ENCODE data around the gene DNER.
A peak's percentile ranks its signal among the peaks of the same experiment; 100 is the strongest.

Gene DNER

DNA sequence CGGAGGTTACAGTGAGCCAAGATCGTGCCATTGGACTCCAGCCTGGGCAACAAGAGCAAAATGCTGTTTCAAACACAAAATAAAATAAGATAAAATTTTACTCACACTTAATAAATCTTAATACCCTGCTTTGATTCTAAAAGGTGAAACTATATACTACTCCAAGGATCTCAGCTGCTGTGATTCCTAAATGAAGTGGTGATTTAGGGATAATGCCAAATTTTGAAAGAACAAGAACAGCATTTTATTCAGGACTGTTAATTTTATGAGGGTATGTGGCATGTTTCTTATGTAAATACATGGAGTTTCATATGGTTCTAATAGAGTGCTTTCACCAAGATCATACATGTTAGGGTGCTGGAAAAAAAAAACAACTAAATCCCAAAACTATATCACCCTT, 243.6 kb downstream of the DNER start:
- peaks cover 1% of the 10 kb centered on the region for H3K9me3 ChIP-seq (ENCODE audit: insufficient read depth, low read depth, low read length)
- H2BK12ac ChIP-seq (ENCODE audit: low read length) = no peak overlapping the region
- no peak overlapping the region for H3K14ac ChIP-seq (ENCODE audit: low read length)
- H4K91ac ChIP-seq (ENCODE audit: low read depth, low read length) = no peak overlapping the region
- no peak overlapping the region for H3K18ac ChIP-seq (ENCODE audit: low read length)
- H3K36me3 ChIP-seq (ENCODE audit: control insufficient read depth in 1 of 2, insufficient read depth in 2 of 2, low read length in 2 of 2) = no peaks in the 10 kb centered on the region
- no peak overlapping the region for H3K9ac ChIP-seq (ENCODE audit: low read length)
- H3K4me2 ChIP-seq (ENCODE audit: low read length) = no peak overlapping the region
- H3K27me3 ChIP-seq (ENCODE audit: insufficient read depth, low read length) = no peaks in the 10 kb centered on the region
- H2BK120ac ChIP-seq (ENCODE audit: insufficient read depth, low read length, poor library complexity) = no peak overlapping the region
- no peak overlapping the region for H4K12ac ChIP-seq (ENCODE audit: low read depth, low read length)
- no peaks in the 10 kb centered on the region for H3K79me1 ChIP-seq (ENCODE audit: low read length)
- H3K4me1 ChIP-seq (ENCODE audit: control insufficient read depth in 1 of 2, insufficient read depth in 2 of 2, low read length in 2 of 2) = peaks cover 3 to 5% of the 10 kb centered on the region in 2 experiments
- H2BK5ac ChIP-seq (ENCODE audit: low read depth, low read length, poor library complexity) = no peak overlapping the region
- H2AK5ac ChIP-seq (ENCODE audit: low read length) = no peak overlapping the region
- no peak overlapping the region for H3K4me3 ChIP-seq (ENCODE audit: low read depth, low read length)
- H3K79me2 ChIP-seq (ENCODE audit: control insufficient read depth, insufficient read depth, low read length, poor library complexity) = no peaks in the 10 kb centered on the region
- H2AFZ ChIP-seq (ENCODE audit: insufficient read depth, low read length, poor library complexity) = no peak overlapping the region
- DNase-seq = no peak
- H3K23ac ChIP-seq (ENCODE audit: low read length) = no peak overlapping the region
- WGBS (ENCODE audit: extremely low coverage, insufficient coverage, insufficient read length) = no CpG with 5 or more reads among the region's 2 CpGs
- no peak overlapping the region for H3K4ac ChIP-seq (ENCODE audit: low read depth, low read length)
- H3K27ac ChIP-seq (ENCODE audit: low read depth, low read length) = no peak overlapping the region
- H4K8ac ChIP-seq (ENCODE audit: low read depth, low read length) = no peak overlapping the region

- DNase-seq = no peak
- no peaks in the 10 kb centered on the region for H3K79me1 ChIP-seq (ENCODE audit: low read length)
- no peak overlapping the region for H2AK5ac ChIP-seq (ENCODE audit: low read length)
- H4K8ac ChIP-seq (ENCODE audit: low read depth, low read length) = no peak overlapping the region
- no peak overlapping the region for H4K12ac ChIP-seq (ENCODE audit: low read depth, low read length)
- H3K23ac ChIP-seq (ENCODE audit: low read length) = no peak overlapping the region
- no peak overlapping the region for H3K14ac ChIP-seq (ENCODE audit: low read length)
- H3K9me3 ChIP-seq (ENCODE audit: insufficient read depth, low read depth, low read length) = peaks cover 1% of the 10 kb centered on the region
- no peak overlapping the region for H2BK120ac ChIP-seq (ENCODE audit: insufficient read depth, low read length, poor library complexity)
- no peak overlapping the region for H3K27ac ChIP-seq (ENCODE audit: low read depth, low read length)
- no peak overlapping the region for H3K9ac ChIP-seq (ENCODE audit: low read length)
- no CpG with 5 or more reads among the region's 7 CpGs for WGBS (ENCODE audit: extremely low coverage, insufficient coverage, insufficient read length)
- H3K4me3 ChIP-seq (ENCODE audit: low read depth, low read length) = no peak overlapping the region
- H4K91ac ChIP-seq (ENCODE audit: low read depth, low read length) = no peak overlapping the region
- peaks cover 3 to 5% of the 10 kb centered on the region in 2 experiments for H3K4me1 ChIP-seq (ENCODE audit: control insufficient read depth in 1 of 2, insufficient read depth in 2 of 2, low read length in 2 of 2)
- no peaks in the 10 kb centered on the region for H3K27me3 ChIP-seq (ENCODE audit: insufficient read depth, low read length)
- no peak overlapping the region for H3K18ac ChIP-seq (ENCODE audit: low read length)
- H2BK12ac ChIP-seq (ENCODE audit: low read length) = no peak overlapping the region
- H2BK5ac ChIP-seq (ENCODE audit: low read depth, low read length, poor library complexity) = no peak overlapping the region
- H2AFZ ChIP-seq (ENCODE audit: insufficient read depth, low read length, poor library complexity) = no peak overlapping the region
- no peak overlapping the region for H3K4ac ChIP-seq (ENCODE audit: low read depth, low read length)
- no peaks in the 10 kb centered on the region for H3K36me3 ChIP-seq (ENCODE audit: control insufficient read depth in 1 of 2, insufficient read depth in 2 of 2, low read length in 2 of 2)
- H3K79me2 ChIP-seq (ENCODE audit: control insufficient read depth, insufficient read depth, low read length, poor library complexity) = no peaks in the 10 kb centered on the region
- H3K4me2 ChIP-seq (ENCODE audit: low read length) = no peak overlapping the region
Observed at GRCh38 chr2:229467783-229468182, 246.6 kb downstream of the DNER start.

DNA sequence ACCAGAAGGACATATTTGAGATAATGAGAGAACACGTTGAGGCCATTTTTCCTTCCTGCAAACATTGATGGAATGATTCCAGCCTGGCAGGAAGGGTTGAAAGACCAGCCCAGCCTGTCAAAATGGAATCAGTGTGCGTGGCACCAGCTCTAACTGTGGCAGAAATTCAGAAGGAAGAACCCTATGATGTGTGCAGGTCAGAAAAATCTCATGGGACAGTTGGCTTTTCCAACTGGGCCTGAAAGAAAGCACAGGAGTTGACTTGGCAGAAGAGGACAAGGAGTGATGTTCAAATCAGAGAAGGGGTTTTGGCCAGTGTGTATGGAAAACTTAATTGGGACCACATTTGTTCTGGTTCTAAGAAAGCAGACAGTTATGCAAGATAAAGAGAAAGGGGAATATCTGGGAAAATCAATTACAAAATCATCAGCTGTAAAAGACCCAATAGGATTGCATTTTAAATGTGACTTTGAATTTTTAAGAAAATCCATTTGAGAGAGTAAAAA, 250.5 kb downstream of the DNER start:
- Histone ChIP-seq H3K79me2 (ENCODE audit: control insufficient read depth, insufficient read depth, low read length, poor library complexity) (no peaks in the 10 kb centered on the region), H3K36me3 (ENCODE audit: control insufficient read depth in 1 of 2, insufficient read depth in 2 of 2, low read length in 2 of 2) (no peaks in the 10 kb centered on the region), H3K14ac (ENCODE audit: low read length) (no peak overlapping the region), H3K79me1 (ENCODE audit: low read length) (peaks cover 1% of the 10 kb centered on the region), H3K9me3 (ENCODE audit: insufficient read depth, low read depth, low read length) (peaks cover 1% of the 10 kb centered on the region), H3K9ac (ENCODE audit: low read length) (no peak overlapping the region), H3K4me3 (ENCODE audit: low read depth, low read length) (peak overlapping the region; percentile 36), H2BK12ac (ENCODE audit: low read length) (no peak overlapping the region), H2AFZ (ENCODE audit: insufficient read depth, low read length, poor library complexity) (no peak overlapping the region), H3K27ac (ENCODE audit: low read depth, low read length) (no peak overlapping the region), H3K27me3 (ENCODE audit: insufficient read depth, low read length) (no peaks in the 10 kb centered on the region), H2BK5ac (ENCODE audit: low read depth, low read length, poor library complexity) (no peak overlapping the region), H4K91ac (ENCODE audit: low read depth, low read length) (no peak overlapping the region), H2BK120ac (ENCODE audit: insufficient read depth, low read length, poor library complexity) (no peak overlapping the region), H4K12ac (ENCODE audit: low read depth, low read length) (no peak overlapping the region), H3K4ac (ENCODE audit: low read depth, low read length) (no peak overlapping the region), H3K18ac (ENCODE audit: low read length) (no peak overlapping the region), H3K4me2 (ENCODE audit: low read length) (no peak overlapping the region), H2AK5ac (ENCODE audit: low read length) (no peak overlapping the region), H4K8ac (ENCODE audit: low read depth, low read length) (no peak overlapping the region), H3K4me1 (ENCODE audit: control insufficient read depth in 1 of 2, insufficient read depth in 2 of 2, low read length in 2 of 2) (peaks cover 3 to 5% of the 10 kb centered on the region in 2 experiments), H3K23ac (ENCODE audit: low read length) (no peak overlapping the region)
- no CpG with 5 or more reads among the region's 2 CpGs for WGBS (ENCODE audit: extremely low coverage, insufficient coverage, insufficient read length)
- DNase-seq = no peak

- H3K9ac ChIP-seq (ENCODE audit: low read length) = no peak overlapping the region
- no peak overlapping the region for H4K91ac ChIP-seq (ENCODE audit: low read depth, low read length)
- DNase-seq = no peak
- no peaks in the 10 kb centered on the region for H3K36me3 ChIP-seq (ENCODE audit: control insufficient read depth in 1 of 2, insufficient read depth in 2 of 2, low read length in 2 of 2)
- no peak overlapping the region for H3K4me2 ChIP-seq (ENCODE audit: low read length)
- H2AFZ ChIP-seq (ENCODE audit: insufficient read depth, low read length, poor library complexity) = no peak overlapping the region
- H3K23ac ChIP-seq (ENCODE audit: low read length) = no peak overlapping the region
- no peak overlapping the region for H4K8ac ChIP-seq (ENCODE audit: low read depth, low read length)
- no peaks in the 10 kb centered on the region for H3K79me2 ChIP-seq (ENCODE audit: control insufficient read depth, insufficient read depth, low read length, poor library complexity)
- H2AK5ac ChIP-seq (ENCODE audit: low read length) = no peak overlapping the region
- no peak overlapping the region for H3K18ac ChIP-seq (ENCODE audit: low read length)
- no peak overlapping the region for H3K27ac ChIP-seq (ENCODE audit: low read depth, low read length)
- H3K4ac ChIP-seq (ENCODE audit: low read depth, low read length) = no peak overlapping the region
- no peak overlapping the region for H3K4me3 ChIP-seq (ENCODE audit: low read depth, low read length)
- no peak overlapping the region for H3K14ac ChIP-seq (ENCODE audit: low read length)
- peaks cover 1% of the 10 kb centered on the region for H3K9me3 ChIP-seq (ENCODE audit: insufficient read depth, low read depth, low read length)
- no peak overlapping the region for H2BK5ac ChIP-seq (ENCODE audit: low read depth, low read length, poor library complexity)
- no peak overlapping the region for H4K12ac ChIP-seq (ENCODE audit: low read depth, low read length)
- peaks cover 1% of the 10 kb centered on the region for H3K79me1 ChIP-seq (ENCODE audit: low read length)
- H2BK120ac ChIP-seq (ENCODE audit: insufficient read depth, low read length, poor library complexity) = no peak overlapping the region
- no peak overlapping the region for H2BK12ac ChIP-seq (ENCODE audit: low read length)
- no peaks in the 10 kb centered on the region for H3K4me1 ChIP-seq (ENCODE audit: control insufficient read depth in 1 of 2, insufficient read depth in 2 of 2, low read length in 2 of 2)
- no peaks in the 10 kb centered on the region for H3K27me3 ChIP-seq (ENCODE audit: insufficient read depth, low read length)
Observed at GRCh38 chr2:229462112-229462511, 252.2 kb downstream of the DNER start.

All from trophoblast cell (in vitro differentiated cells and primary cell).